Hepatic stellate cell (primary cell): ENCODE measurements around the gene CCT7.
A peak's percentile ranks its signal among the peaks of the same experiment; 100 is the strongest.
"Not testable (repeated sequence)": the region's sequence is repeated elsewhere in the genome, so short reads cannot be mapped to it uniquely, and the experiment has no call there.

ENCODE experiments used
- DNase-seq: peaks from one replicate; pipeline ENCODE4 v3.0.0; 2011; ENCODE audit warnings: low spot score

CCT7 gene

GRCh38 chr2:73233932-73234832 lies at the start of gene CCT7:
Gene CCT7 (plus strand): TSS chr2:73234308. CDS start chr2:73234379, 71 bp downstream.
- peak; percentile 89 for DNase-seq

GRCh38 chr2:73185965-73186364 lies 48.1 kb upstream of the CCT7 start:
- DNase-seq: no peak

- DNase-seq: no peak
Observed at GRCh38 chr2:73187549-73187948, 46.6 kb upstream of the CCT7 start.

GRCh38 chr2:73197579-73197978 lies 36.5 kb upstream of the CCT7 start:
- no peak for DNase-seq

GRCh38 chr2:73200281-73200680 lies 33.8 kb upstream of the CCT7 start:
- DNase-seq: not testable (repeated sequence)

GRCh38 chr2:73202156-73203054 lies 31.7 kb upstream of the CCT7 start, which contains the start of gene NOTO:
Gene NOTO (plus strand): TSS chr2:73202574. CDS start chr2:73202667, 93 bp downstream.
- no peak for DNase-seq

GRCh38 chr2:73203055-73203681 lies 30.9 kb upstream of the CCT7 start:
- DNase-seq: no peak

- no peak for DNase-seq
Observed at GRCh38 chr2:73205611-73206010, 28.5 kb upstream of the CCT7 start.

- no peak for DNase-seq
Observed at GRCh38 chr2:73208258-73208657, 25.9 kb upstream of the CCT7 start.

GRCh38 chr2:73210019-73210418 lies 24.1 kb upstream of the CCT7 start:
- no peak for DNase-seq

- no peak for DNase-seq
Observed at GRCh38 chr2:73210696-73211095, 23.4 kb upstream of the CCT7 start.

- DNase-seq: no peak
Observed at GRCh38 chr2:73212098-73212447, 22.0 kb upstream of the CCT7 start.

- DNase-seq: peak; percentile 88
Observed at GRCh38 chr2:73212448-73213176, 21.5 kb upstream of the CCT7 start.

GRCh38 chr2:73214120-73215035 lies 19.7 kb upstream of the CCT7 start, which contains the start of gene SMYD5:
Gene SMYD5 (plus strand): TSS chr2:73214245. CDS start chr2:73214267, 22 bp downstream.
- peak; percentile 83 for DNase-seq

GRCh38 chr2:73215254-73215653 lies 18.9 kb upstream of the CCT7 start:
- DNase-seq: no peak

- DNase-seq: no peak
Observed at GRCh38 chr2:73217160-73217559, 16.9 kb upstream of the CCT7 start.

GRCh38 chr2:73217826-73218225 lies 16.3 kb upstream of the CCT7 start:
- DNase-seq: no peak

GRCh38 chr2:73218298-73218697 lies 15.8 kb upstream of the CCT7 start:
- DNase-seq: no peak

- no peak for DNase-seq
Observed at GRCh38 chr2:73223821-73224220, 10.3 kb upstream of the CCT7 start.
